ENCODE data around the gene SEPTIN5.
A peak's percentile ranks its signal among the peaks of the same experiment; 100 is the strongest.

The SEPTIN5 gene

GRCh38 chr22:19715188-19715930 is 1.1 kb downstream of the SEPTIN5 start:
- H3K4me3 ChIP-seq (replicated peaks; ENCODE audit: low read depth, low read length): peak overlapping the region; percentile 53
- DNase-seq (ENCODE audit: low read depth): no peak
- no peak for TF ChIP-seq CTCF (IDR thresholded peaks at IDR 0.05; ENCODE audit: low read length, missing control alignments)

GRCh38 chr22:19716041-19716828 is 1.9 kb downstream of the SEPTIN5 start:
- H3K4me3 ChIP-seq (replicated peaks; ENCODE audit: low read depth, low read length): no peak overlapping the region
- no peak for DNase-seq (ENCODE audit: low read depth)
- no peak for TF ChIP-seq CTCF (IDR thresholded peaks at IDR 0.05; ENCODE audit: low read length, missing control alignments)

- TF ChIP-seq CTCF (IDR thresholded peaks at IDR 0.05; ENCODE audit: low read length, missing control alignments): no peak
- no peak overlapping the region for H3K4me3 ChIP-seq (replicated peaks; ENCODE audit: low read depth, low read length)
- DNase-seq (ENCODE audit: low read depth): no peak
These were observed 2.5 kb downstream of the SEPTIN5 start for GRCh38 chr22:19716829-19717105.

- no peak for DNase-seq (ENCODE audit: low read depth)
- TF ChIP-seq CTCF (IDR thresholded peaks at IDR 0.05; ENCODE audit: low read length, missing control alignments): no peak
- no peak overlapping the region for H3K4me3 ChIP-seq (replicated peaks; ENCODE audit: low read depth, low read length)
These were observed 2.9 kb downstream of the SEPTIN5 start for GRCh38 chr22:19717181-19717580.

- DNase-seq (ENCODE audit: low read depth): peak; percentile 63
- peak; percentile 44 for TF ChIP-seq CTCF (IDR thresholded peaks at IDR 0.05; ENCODE audit: low read length, missing control alignments)
- H3K4me3 ChIP-seq (replicated peaks; ENCODE audit: low read depth, low read length): peak overlapping the region; percentile 52
These were observed 3.6 kb downstream of the SEPTIN5 start for GRCh38 chr22:19717691-19718455.

- peak overlapping the region; percentile 52 for H3K4me3 ChIP-seq (replicated peaks; ENCODE audit: low read depth, low read length)
- no peak for DNase-seq (ENCODE audit: low read depth)
- TF ChIP-seq CTCF (IDR thresholded peaks at IDR 0.05; ENCODE audit: low read length, missing control alignments): no peak
These were observed 4.2 kb downstream of the SEPTIN5 start for GRCh38 chr22:19718456-19719049.

Data from fibroblast of pulmonary artery (primary cell).